HK-2 (cell line): ENCODE results near the gene SHISAL1.

Experiments
- DNase-seq: peaks from one replicate; pipeline ENCODE4 v3.0.0-alpha.2; 2018; ENCODE audit not compliant: unreplicated experiment

Gene SHISAL1

GRCh38 chr22:44312766-44313165, at the start of gene SHISAL1:
SHISAL1 (minus strand) TSS chr22:44312951; CDS start chr22:44300945, 12,006 bp downstream.
- no peak for DNase-seq

GRCh38 chr22:44361391-44362126, 48.8 kb upstream of the SHISAL1 start:
- no peak for DNase-seq

GRCh38 chr22:44360668-44361381, 48.1 kb upstream of the SHISAL1 start:
- no peak for DNase-seq

- no peak for DNase-seq
Observed at GRCh38 chr22:44360306-44360667, 47.5 kb upstream of the SHISAL1 start.

GRCh38 chr22:44359496-44360110, 46.9 kb upstream of the SHISAL1 start:
- DNase-seq = no peak

GRCh38 chr22:44358709-44359440, 46.1 kb upstream of the SHISAL1 start:
- no peak for DNase-seq

- no peak for DNase-seq
Observed at GRCh38 chr22:44357966-44358465, 45.3 kb upstream of the SHISAL1 start.

- DNase-seq = no peak
Observed at GRCh38 chr22:44357296-44357965, 44.7 kb upstream of the SHISAL1 start.

GRCh38 chr22:44355716-44356070, 42.9 kb upstream of the SHISAL1 start:
- no peak for DNase-seq

- DNase-seq = no peak
Observed at GRCh38 chr22:44354288-44354687, 41.5 kb upstream of the SHISAL1 start.

GRCh38 chr22:44353041-44353440, 40.3 kb upstream of the SHISAL1 start:
- DNase-seq = no peak

GRCh38 chr22:44352378-44353035, 39.8 kb upstream of the SHISAL1 start:
- no peak for DNase-seq

- peak; percentile 84 for DNase-seq
Observed at GRCh38 chr22:44351685-44352377, 39.1 kb upstream of the SHISAL1 start.

- DNase-seq = no peak
Observed at GRCh38 chr22:44351037-44351436, 38.3 kb upstream of the SHISAL1 start.

- no peak for DNase-seq
Observed at GRCh38 chr22:44349594-44349993, 36.8 kb upstream of the SHISAL1 start.

GRCh38 chr22:44348971-44349560, 36.3 kb upstream of the SHISAL1 start:
- DNase-seq = no peak

- no peak for DNase-seq
Observed at GRCh38 chr22:44347549-44347948, 34.8 kb upstream of the SHISAL1 start.

GRCh38 chr22:44347080-44347479, 34.3 kb upstream of the SHISAL1 start:
- DNase-seq = no peak

GRCh38 chr22:44345872-44346271, 33.1 kb upstream of the SHISAL1 start:
- DNase-seq = no peak

GRCh38 chr22:44344407-44344806, 31.7 kb upstream of the SHISAL1 start:
- no peak for DNase-seq
